ENCODE results near the gene SPDYE5. TPM values are rescaled to one million over a fixed set of nuclear protein-coding genes. Genes with fewer than 3 reads are reported as not detected.

SPDYE5 gene
- total RNA-seq, 4 donors from 2014 or later = not detected

GRCh38 chr7:75532639-75533038, 40.5 kb downstream of the SPDYE5 start:
- intact Hi-C loops (cut with DNase I; ENCODE audit: low total_unique reads) = no loop called here
- H3K27ac ChIP-seq = no peak overlapping the region
- H3K4me3 ChIP-seq = no peak overlapping the region
- H3K36me3 ChIP-seq = peaks cover 0 to 4% (median 0%) of the 10 kb centered on the region in 4 donors
- in situ Hi-C loops (cut with MboI; ENCODE audit: low pct_ligation_motif_present in 1 of 4, low pct_unique_long_range_greater_than_20kb in 1 of 4, low sequenced_read_pairs in 3 of 4) = loop anchor here in 3 of 4 donors (10.0 to 25.0 kb wide), 2 partner anchors 222 to 230 kb away; partner anchors contain the start of gene CCL26 (in 2 of the 3)
- TF ChIP-seq POLR2AphosphoS5 (IDR thresholded peaks at IDR 0.05) (no peak), CTCF (IDR thresholded peaks at IDR 0.05) (no peak), EP300 (IDR thresholded peaks at IDR 0.05; ENCODE audit: low read depth) (no peak), POLR2A (IDR thresholded peaks at IDR 0.05) (no peak)
- H3K27me3 ChIP-seq = no peaks in the 10 kb centered on the region
- peaks cover 0 to 6% (median 3%) of the 10 kb centered on the region in 4 donors for H3K4me1 ChIP-seq
- no peaks in the 10 kb centered on the region for H3K9me3 ChIP-seq
- 92 to 96% methylated on average over 2 to 4 of the region's 4 CpGs for WGBS, 2 donors (ENCODE audit: low coverage in 1 of 2)
- DNase-seq = no peak

- no peak for DNase-seq
- 91% methylated on average over 6 of the region's 6 CpGs; no CpG with 5 or more reads in 1 of the 2 donors for WGBS, 2 donors (ENCODE audit: low coverage in 1 of 2)
- intact Hi-C loops (cut with DNase I; ENCODE audit: low total_unique reads) = no loop called here
- Histone ChIP-seq H3K36me3 (peaks cover 0 to 4% (median 1%) of the 10 kb centered on the region in 4 donors), H3K9me3 (no peaks in the 10 kb centered on the region), H3K4me3 (no peak overlapping the region), H3K4me1 (no peaks in the 10 kb centered on the region), H3K27me3 (no peaks in the 10 kb centered on the region), H3K27ac (no peak overlapping the region)
- no peak for TF ChIP-seq CTCF (IDR thresholded peaks at IDR 0.05)
- TF ChIP-seq EP300 (IDR thresholded peaks at IDR 0.05; ENCODE audit: low read depth) = no peak
- no peak for TF ChIP-seq POLR2A (IDR thresholded peaks at IDR 0.05)
- TF ChIP-seq POLR2AphosphoS5 (IDR thresholded peaks at IDR 0.05) = no peak
- in situ Hi-C loops (cut with MboI; ENCODE audit: low pct_ligation_motif_present in 1 of 4, low pct_unique_long_range_greater_than_20kb in 1 of 4, low sequenced_read_pairs in 3 of 4) = loop anchor here in 3 of 4 donors (10.0 to 25.0 kb wide), 2 partner anchors 221 to 228 kb away; partner anchors contain the start of gene CCL26 (in 2 of the 3)
Observed at GRCh38 chr7:75533926-75534325, 41.8 kb downstream of the SPDYE5 start.

DNA sequence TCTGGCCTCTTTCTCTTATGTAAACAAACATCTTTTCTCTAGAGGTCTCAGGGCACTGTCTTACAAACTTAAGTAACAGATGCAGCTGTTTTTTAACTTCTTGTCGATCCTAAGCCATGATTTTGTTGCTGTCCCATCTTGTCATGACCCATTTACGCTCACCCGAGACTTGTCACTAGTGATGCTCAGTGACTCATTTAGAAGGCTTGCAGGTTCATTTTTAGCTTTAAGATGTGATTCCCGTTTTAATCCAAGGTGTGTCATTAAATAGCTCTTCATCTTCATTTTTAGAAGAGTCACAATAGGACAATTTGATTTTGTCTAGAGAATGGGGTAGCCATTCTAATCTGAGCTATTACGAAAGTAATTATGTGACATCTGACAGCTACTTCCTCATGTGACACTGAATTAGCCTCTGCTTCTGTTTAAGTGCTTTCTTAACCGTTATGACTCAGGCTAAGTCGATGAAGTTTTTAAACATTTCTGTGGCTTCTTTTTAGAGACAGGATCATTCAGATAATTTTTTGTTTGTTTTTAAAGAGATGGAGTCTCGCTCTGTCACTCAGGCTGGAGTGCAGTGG, 42.7 kb downstream of the SPDYE5 start:
- Histone ChIP-seq H3K27me3 (no peaks in the 10 kb centered on the region), H3K4me1 (no peaks in the 10 kb centered on the region), H3K27ac (no peak overlapping the region), H3K4me3 (no peak overlapping the region), H3K9me3 (no peaks in the 10 kb centered on the region), H3K36me3 (peaks cover 0 to 9% (median 2%) of the 10 kb centered on the region in 4 donors)
- in situ Hi-C loops (cut with MboI; ENCODE audit: low pct_ligation_motif_present in 1 of 4, low pct_unique_long_range_greater_than_20kb in 1 of 4, low sequenced_read_pairs in 3 of 4) = loop anchor here in 3 of 4 donors (10.0 to 25.0 kb wide), 2 partner anchors 220 to 227 kb away; partner anchors contain the start of gene CCL26 (in 2 of the 3)
- TF ChIP-seq CTCF (IDR thresholded peaks at IDR 0.05) = no peak
- TF ChIP-seq POLR2A (IDR thresholded peaks at IDR 0.05) = no peak
- no peak for TF ChIP-seq EP300 (IDR thresholded peaks at IDR 0.05; ENCODE audit: low read depth)
- TF ChIP-seq POLR2AphosphoS5 (IDR thresholded peaks at IDR 0.05) = no peak
- no peak for DNase-seq
- 47 to 55% methylated on average over 6 to 8 of the region's 8 CpGs for WGBS, 2 donors (ENCODE audit: low coverage in 1 of 2)
- intact Hi-C loops (cut with DNase I; ENCODE audit: low total_unique reads) = no loop called here

DNA sequence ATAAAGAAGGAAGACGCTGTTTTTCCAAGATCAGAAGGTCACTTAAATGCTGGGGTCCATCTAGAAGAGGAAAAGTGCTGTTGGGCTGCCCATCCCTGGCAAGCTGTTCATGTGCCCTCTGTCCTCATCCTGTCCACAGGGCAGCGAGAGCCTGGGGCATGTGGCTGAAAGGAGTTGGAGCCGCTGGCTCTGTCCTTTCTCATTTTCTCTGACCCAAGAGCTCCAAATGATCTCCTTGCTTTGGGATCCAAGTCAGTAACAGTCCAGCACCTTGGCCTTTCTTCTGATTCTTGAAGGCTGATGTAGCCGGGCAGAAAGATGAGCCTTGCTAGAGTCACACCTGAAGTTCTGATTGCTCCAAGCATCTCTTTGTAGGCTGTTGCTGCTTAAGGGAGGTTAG, 44.4 kb downstream of the SPDYE5 start:
- H3K4me1 ChIP-seq = no peaks in the 10 kb centered on the region

More for the DNA sequence above, 44.4 kb downstream of the SPDYE5 start:
- in situ Hi-C loops (cut with MboI; ENCODE audit: low pct_ligation_motif_present in 1 of 4, low pct_unique_long_range_greater_than_20kb in 1 of 4, low sequenced_read_pairs in 3 of 4) (loop anchor here in 3 of 4 donors (10.0 to 25.0 kb wide), 2 partner anchors 218 to 226 kb away; partner anchors contain the start of gene CCL26 (in 2 of the 3)), intact Hi-C loops (cut with DNase I; ENCODE audit: low total_unique reads) (no loop called here)
- 94% methylated on average over 4 of the region's 4 CpGs; no CpG with 5 or more reads in 1 of the 2 donors for WGBS, 2 donors (ENCODE audit: low coverage in 1 of 2)
- Histone ChIP-seq H3K4me3 (no peak overlapping the region), H3K36me3 (peaks cover 0 to 9% (median 2%) of the 10 kb centered on the region in 4 donors), H3K27me3 (no peaks in the 10 kb centered on the region), H3K9me3 (no peaks in the 10 kb centered on the region), H3K27ac (no peak overlapping the region)
- TF ChIP-seq POLR2A (IDR thresholded peaks at IDR 0.05) (no peak), POLR2AphosphoS5 (IDR thresholded peaks at IDR 0.05) (no peak), EP300 (IDR thresholded peaks at IDR 0.05; ENCODE audit: low read depth) (no peak), CTCF (IDR thresholded peaks at IDR 0.05) (no peak)
- DNase-seq = no peak

All from transverse colon (tissue), 4 donors.